SK-N-MC (cell line): Measurements from ENCODE around the gene ZFYVE28.

Experiments used
- EZH2 ChIP-seq: fragments of 200-600 bp; sonication (generic); IDR thresholded peaks from one replicate; pipeline ENCODE4 v1.6.1; 2017; ENCODE audit warnings: antibody characterized with exemption
- FOXP2 ChIP-seq: optimal IDR thresholded peaks from 2 replicates; pipeline ENCODE3; 2011; ENCODE audit warnings: mild to moderate bottlenecking, moderate library complexity; ENCODE audit not compliant: insufficient read depth; ENCODE audit errors: extremely low read length, control extremely low read depth
- POLR2AphosphoS5 ChIP-seq: IDR thresholded peaks from 2 replicates; pipeline ENCODE4 v1.6.1; 2012; ENCODE audit warnings: mild to moderate bottlenecking, low read depth, low read length, borderline replicate concordance

DNA sequence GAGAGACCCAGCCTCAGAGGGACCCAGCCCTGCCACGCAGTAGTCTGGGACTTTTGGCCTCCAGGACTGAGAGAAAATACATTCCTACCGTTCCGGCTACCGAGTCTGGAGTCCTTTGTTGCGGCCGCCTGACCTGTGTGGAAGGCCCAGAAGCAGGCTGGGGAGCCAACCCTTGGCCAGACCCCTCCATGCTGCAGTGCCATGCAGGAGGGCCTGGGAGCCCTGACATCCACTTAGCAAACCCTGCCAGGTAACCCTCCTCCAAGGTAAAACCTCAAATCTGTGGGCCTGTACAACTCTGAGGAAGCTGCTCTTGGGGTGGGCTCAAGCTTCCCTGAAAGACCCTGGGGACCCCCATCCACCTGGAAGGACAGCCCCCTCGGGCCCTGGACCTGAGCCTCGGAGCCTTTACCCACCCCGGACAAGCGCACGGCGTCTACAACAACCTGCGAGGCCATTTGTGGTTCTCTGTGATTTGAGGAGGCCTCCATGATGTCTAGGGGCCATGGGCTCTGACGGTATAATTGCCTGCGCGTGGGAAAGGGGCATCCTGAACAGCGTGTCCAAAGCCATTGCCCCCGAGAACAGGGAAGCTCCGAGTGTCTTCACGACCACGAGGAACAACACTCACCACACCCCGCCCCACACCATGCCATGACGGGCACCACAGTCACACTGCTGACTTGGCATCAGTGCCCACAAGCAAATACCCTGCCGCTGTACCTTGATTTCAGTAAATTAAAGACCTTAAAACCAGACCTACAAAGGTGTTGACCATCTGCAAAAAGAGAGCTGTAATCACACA is 58.7 kb downstream of the ZFYVE28 start:
- TF ChIP-seq POLR2AphosphoS5: no peak
- TF ChIP-seq EZH2: no peak
- TF ChIP-seq FOXP2: no peak
